ENCODE data around the gene MEPCE.
"Not testable (repeated sequence)": the region's sequence is repeated elsewhere in the genome, so short reads cannot be mapped to it uniquely, and the experiment has no call there.

The MEPCE gene

GRCh38 chr7:100434297-100435144 lies 4.9 kb downstream of the MEPCE start:
- no peak for DNase-seq

GRCh38 chr7:100435401-100436304 lies 6.0 kb downstream of the MEPCE start:
- DNase-seq: no peak

- DNase-seq: no peak
Measured at GRCh38 chr7:100437150-100438100, 7.8 kb downstream of the MEPCE start.

- no peak for DNase-seq
Measured at GRCh38 chr7:100438172-100438571, 8.5 kb downstream of the MEPCE start.

- not testable (repeated sequence) for DNase-seq
Measured at GRCh38 chr7:100438731-100439130, 9.1 kb downstream of the MEPCE start.

- not testable (repeated sequence) for DNase-seq
Measured at GRCh38 chr7:100439244-100439643, 9.6 kb downstream of the MEPCE start.

GRCh38 chr7:100441641-100442535 lies 12.3 kb downstream of the MEPCE start:
- no peak for DNase-seq

- DNase-seq: no peak
Measured at GRCh38 chr7:100443096-100443840, 13.6 kb downstream of the MEPCE start.

GRCh38 chr7:100444311-100445278 lies 15.0 kb downstream of the MEPCE start:
- no peak for DNase-seq

- no peak for DNase-seq
Measured at GRCh38 chr7:100446040-100446439, 16.4 kb downstream of the MEPCE start.

GRCh38 chr7:100447363-100447762 lies 17.7 kb downstream of the MEPCE start:
- DNase-seq: not testable (repeated sequence)

- DNase-seq: no peak
Measured at GRCh38 chr7:100449190-100449795, 19.7 kb downstream of the MEPCE start.

- no peak for DNase-seq
Measured at GRCh38 chr7:100452513-100452912, 22.9 kb downstream of the MEPCE start.

GRCh38 chr7:100453854-100454253 lies 24.2 kb downstream of the MEPCE start:
- not testable (repeated sequence) for DNase-seq

- DNase-seq: no peak
Measured at GRCh38 chr7:100455206-100455605, 25.6 kb downstream of the MEPCE start.

- DNase-seq: no peak
Measured at GRCh38 chr7:100456562-100456961, 26.9 kb downstream of the MEPCE start.

- no peak for DNase-seq
Measured at GRCh38 chr7:100457033-100457432, 27.4 kb downstream of the MEPCE start.

GRCh38 chr7:100464210-100464660 lies 34.6 kb downstream of the MEPCE start, which contains the start of gene SPACDR:
Gene SPACDR, minus strand, starts transcription at chr7:100464260. Its CDS starts 235 bp downstream, at chr7:100464025.
- no peak for DNase-seq

- no peak for DNase-seq
Measured at GRCh38 chr7:100464791-100465190, 35.2 kb downstream of the MEPCE start.
